A549 (cell line): Measurements from ENCODE around the gene IBSP. TPM values are rescaled to one million over a fixed set of nuclear protein-coding genes. Genes with fewer than 3 reads are reported as not detected.

ENCODE experiments used
- ATAC-seq, 2 experiments: fragments of 200-7000 bp in 1 of 2; fragments of >200 bp in 1 of 2; cut with Nextera tagmentation in 1 of 2; cut with Tn5 transposase in 1 of 2; 3 replicates each; pipeline versions ENCODE4 v1.8.0 to v1.9.1; 2018 to 2020; ENCODE audit warnings: mild to moderate bottlenecking in 1 of 2, moderate library complexity in 1 of 2
- CTCF ChIA-PET: fragments of 300-600 bp; sonication (Branson Sonifier 250); formaldehyde crosslinking; extraction: SDS; loops from one replicate; lab custom pipeline; 2021; ENCODE audit warnings: antibody characterized with exemption, inconsistent platforms; lab: Yijun Ruan, JAX
- POLR2A ChIA-PET: fragments of 350-600 bp; formaldehyde crosslinking; extraction: SDS; loops from one replicate; lab custom pipeline; 2021; ENCODE audit warnings: antibody characterized with exemption, inconsistent platforms; lab: Yijun Ruan, JAX
- DNase-seq, 2 experiments: peaks; one replicate each; pipeline versions ENCODE4 v3.0.0 to v3.0.0-alpha.2; 2011 to 2016; ENCODE audit warnings: low read depth in 1 of 2, low spot score in 1 of 2
- FAIRE-seq: peaks from 2 replicates; lab custom pipeline; 2011; peaks lifted over from hg19 to GRCh38; lab: Jason Lieb, UNC
- H3K27ac ChIP-seq, 2 experiments: fragments of >200 bp; sonication (Bioruptor Twin); formaldehyde crosslinking; 3 replicates each; pipeline ENCODE4 v1.5.1; 2016 to 2017
- H3K4me1 ChIP-seq: fragments of >200 bp; sonication (Bioruptor Twin); formaldehyde crosslinking; 3 replicates; pipeline ENCODE4 v1.6.1; 2016
- H3K4me2 ChIP-seq: fragments of >200 bp; sonication (Bioruptor Twin); formaldehyde crosslinking; 3 replicates; pipeline ENCODE4 v1.6.1; 2016
- H3K4me3 ChIP-seq: fragments of >200 bp; sonication (Bioruptor Twin); formaldehyde crosslinking; 3 replicates; pipeline ENCODE4 v1.5.1; 2016
- H3K9me3 ChIP-seq: fragments of >200 bp; sonication (Bioruptor Twin); formaldehyde crosslinking; 3 replicates; pipeline ENCODE4 v1.6.1; 2016
- BHLHE40 ChIP-seq: IDR thresholded peaks from 2 replicates; pipeline ENCODE4 v1.6.1; 2012; ENCODE audit warnings: low read depth, low read length, inconsistent platforms
- CBX2 ChIP-seq: fragments of 200-600 bp; sonication (generic); IDR thresholded peaks from 2 replicates; pipeline ENCODE4 v1.6.1; 2016; ENCODE audit warnings: low read depth, mild to moderate bottlenecking, borderline replicate concordance
- CBX8 ChIP-seq: fragments of 200-600 bp; sonication (generic); IDR thresholded peaks from 2 replicates; pipeline ENCODE4 v1.6.1; 2016
- CEBPB ChIP-seq, 2 experiments: fragments of >200 bp in 1 of 2; sonication (Bioruptor Twin) in 1 of 2; formaldehyde crosslinking in 1 of 2; IDR thresholded peaks; 2 replicates each; pipeline ENCODE4 v1.6.1; 2012 to 2016
- EHF ChIP-seq: fragments of 250-450 bp; sonication (Bioruptor Pico); IDR thresholded peaks from 2 replicates; pipeline ENCODE4 v1.5.0; 2020; ENCODE audit warnings: mild to moderate bottlenecking
- EP300 ChIP-seq, 2 experiments: fragments of >200 bp; sonication (Bioruptor Twin); formaldehyde crosslinking; IDR thresholded peaks; 2 replicates in 1 of 2; 3 replicates in 1 of 2; pipeline ENCODE4 v1.6.1; 2016 to 2017
- FOSB ChIP-seq: fragments of 250-450 bp; sonication (Bioruptor Pico); IDR thresholded peaks from 2 replicates; pipeline ENCODE4 v1.5.0; 2020; ENCODE audit warnings: mild to moderate bottlenecking, moderate library complexity
- HDAC2 ChIP-seq: fragments of 200-600 bp; sonication (generic); IDR thresholded peaks from 2 replicates; pipeline ENCODE4 v1.6.1; 2016
- HOXA7 ChIP-seq: fragments of 250-450 bp; sonication (Bioruptor Pico); IDR thresholded peaks from 2 replicates; pipeline ENCODE4 v1.5.0; 2020; ENCODE audit warnings: mild to moderate bottlenecking, moderate library complexity
- HOXB13 ChIP-seq: fragments of 250-450 bp; sonication (Bioruptor Pico); IDR thresholded peaks from 2 replicates; pipeline ENCODE4 v1.5.0; 2020; ENCODE audit warnings: low read depth, mild to moderate bottlenecking, moderate library complexity
- HOXB5 ChIP-seq: fragments of 250-450 bp; sonication (Bioruptor Pico); IDR thresholded peaks from 2 replicates; pipeline ENCODE4 v1.5.0; 2020; ENCODE audit warnings: mild to moderate bottlenecking, moderate library complexity
- JUN ChIP-seq, 2 experiments: fragments of >200 bp; sonication (Bioruptor Twin); formaldehyde crosslinking; IDR thresholded peaks; 2 replicates in 1 of 2; 3 replicates in 1 of 2; pipeline ENCODE4 v1.6.1; 2016 to 2017
- JUNB ChIP-seq: fragments of >200 bp; sonication (Bioruptor Twin); formaldehyde crosslinking; IDR thresholded peaks from 2 replicates; pipeline ENCODE4 v1.6.1; 2016
- KDM1A ChIP-seq: fragments of 200-600 bp; sonication (generic); IDR thresholded peaks from 2 replicates; pipeline ENCODE4 v1.6.1; 2016; ENCODE audit warnings: low read depth, mild to moderate bottlenecking
- MAFK ChIP-seq: fragments of 450-650 bp; IDR thresholded peaks from 2 replicates; pipeline ENCODE4 v1.6.1; 2014; ENCODE audit not compliant: partially characterized antibody
- MAX ChIP-seq: IDR thresholded peaks from 2 replicates; pipeline ENCODE4 v1.6.1; 2012
- MYC ChIP-seq: IDR thresholded peaks from 2 replicates; pipeline ENCODE4 v1.6.1; 2012; ENCODE audit warnings: mild to moderate bottlenecking, inconsistent platforms, low read length, improper control_type of control experiment, borderline replicate concordance
- PBX3 ChIP-seq: IDR thresholded peaks from 2 replicates; pipeline ENCODE4 v1.6.1; 2012
- PHF8 ChIP-seq: fragments of 200-600 bp; sonication (generic); IDR thresholded peaks from 2 replicates; pipeline ENCODE4 v1.6.1; 2016; ENCODE audit warnings: low read depth, mild to moderate bottlenecking, antibody characterized with exemption, moderate library complexity, borderline replicate concordance
- POLR2AphosphoS2 ChIP-seq: conservative IDR thresholded peaks from 2 replicates; pipeline ENCODE4 v1.6.1; 2012; ENCODE audit warnings: low read length, improper control_type of control experiment, inconsistent platforms
- RAD21 ChIP-seq, 2 experiments: fragments of >200 bp in 1 of 2; sonication (Bioruptor Twin) in 1 of 2; formaldehyde crosslinking in 1 of 2; IDR thresholded peaks in 1 of 2; conservative IDR thresholded peaks in 1 of 2; 2 replicates in 1 of 2; 3 replicates in 1 of 2; pipeline ENCODE4 v1.6.1; 2012 to 2018; ENCODE audit warnings: inconsistent platforms in 1 of 2
- RARB ChIP-seq: fragments of 250-450 bp; sonication (Bioruptor Pico); IDR thresholded peaks from 2 replicates; pipeline ENCODE4 v1.8.0; 2021; ENCODE audit warnings: mild to moderate bottlenecking, moderate library complexity
- REST ChIP-seq: fragments of 200-600 bp; sonication (generic); IDR thresholded peaks from 2 replicates; pipeline ENCODE4 v1.6.1; 2016; ENCODE audit warnings: antibody characterized with exemption, mild to moderate bottlenecking, moderate library complexity
- SREBF2 ChIP-seq: fragments of 450-650 bp; IDR thresholded peaks from 2 replicates; pipeline ENCODE4 v1.6.1; 2014; ENCODE audit warnings: mild to moderate bottlenecking, moderate library complexity
- TFCP2L1 ChIP-seq: fragments of 250-450 bp; sonication (Bioruptor Pico); IDR thresholded peaks from 2 replicates; pipeline ENCODE4 v1.5.0; 2021; ENCODE audit warnings: mild to moderate bottlenecking
- TP53 ChIP-seq: fragments of 250-450 bp; sonication (Bioruptor Pico); IDR thresholded peaks from 2 replicates; pipeline ENCODE4 v1.5.0; 2021; ENCODE audit warnings: mild to moderate bottlenecking, moderate library complexity
- ZC3H11A ChIP-seq: fragments of 450-650 bp; IDR thresholded peaks from 2 replicates; pipeline ENCODE4 v1.6.1; 2014; ENCODE audit warnings: antibody characterized with exemption, mild to moderate bottlenecking
- ZSCAN20 ChIP-seq: fragments of 250-450 bp; sonication (Bioruptor Pico); IDR thresholded peaks from 2 replicates; pipeline ENCODE4 v1.8.0; 2022; ENCODE audit warnings: mild to moderate bottlenecking, moderate library complexity
- WGBS: methylation state at CpG from one replicate; pipeline ENCODE4 v1.1.6; 2017; ENCODE audit errors: missing lambda C conversion rate; 5-methylcytosine and 5-hydroxymethylcytosine counted together
- polyA plus RNA-seq, 4 experiments: library from polyadenylated mRNA; depleted of rRNA in 3 of 4; stranded (reverse); fragments of >200 nt; fragmentation: RNase III in 1 of 4; extraction: RNeasy Plus Mini Kit Qiagen cat#74134 plus additional on column Dnase treatment in 1 of 4; gene quantifications; 2 replicates in 3 of 4; 3 replicates in 1 of 4; pipeline ENCODE4 v1.2.3, GENCODE V29; 2011 to 2017
- TF ChIP-seq, protein P1 (sequence below): fragments of >200 bp; sonication (Bioruptor Twin); formaldehyde crosslinking; IDR thresholded peaks from 3 replicates; pipeline ENCODE4 v1.5.1; 2016
- TF ChIP-seq, protein P2 (sequence below): fragments of >200 bp; sonication (Bioruptor Twin); formaldehyde crosslinking; IDR thresholded peaks from 2 replicates; pipeline ENCODE4 v1.6.1; 2016

The IBSP gene
- polyA plus RNA-seq, 2 of the 4 experiments (the other 2 are of a cell fraction) = not detected

DNA sequence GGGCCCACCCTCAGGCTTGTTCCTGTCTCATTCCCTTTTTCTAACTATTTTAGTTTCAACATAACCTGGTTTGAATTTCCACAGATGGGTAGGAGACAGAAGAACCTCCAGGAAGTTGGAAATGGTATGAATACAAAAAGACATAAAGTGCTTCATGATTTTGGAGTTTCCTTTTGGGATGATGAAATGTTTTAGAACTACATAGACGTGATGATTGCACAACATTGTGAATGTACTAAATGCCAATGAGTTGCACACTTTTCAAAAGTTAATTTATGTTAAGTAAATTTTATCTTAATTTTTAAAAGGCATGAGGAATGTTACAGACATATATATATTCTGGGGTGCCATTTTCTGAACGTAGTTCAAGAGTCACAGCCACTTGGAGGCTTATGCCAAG, 41.1 kb upstream of the IBSP start (continued):
- TF ChIP-seq, protein P1, sequence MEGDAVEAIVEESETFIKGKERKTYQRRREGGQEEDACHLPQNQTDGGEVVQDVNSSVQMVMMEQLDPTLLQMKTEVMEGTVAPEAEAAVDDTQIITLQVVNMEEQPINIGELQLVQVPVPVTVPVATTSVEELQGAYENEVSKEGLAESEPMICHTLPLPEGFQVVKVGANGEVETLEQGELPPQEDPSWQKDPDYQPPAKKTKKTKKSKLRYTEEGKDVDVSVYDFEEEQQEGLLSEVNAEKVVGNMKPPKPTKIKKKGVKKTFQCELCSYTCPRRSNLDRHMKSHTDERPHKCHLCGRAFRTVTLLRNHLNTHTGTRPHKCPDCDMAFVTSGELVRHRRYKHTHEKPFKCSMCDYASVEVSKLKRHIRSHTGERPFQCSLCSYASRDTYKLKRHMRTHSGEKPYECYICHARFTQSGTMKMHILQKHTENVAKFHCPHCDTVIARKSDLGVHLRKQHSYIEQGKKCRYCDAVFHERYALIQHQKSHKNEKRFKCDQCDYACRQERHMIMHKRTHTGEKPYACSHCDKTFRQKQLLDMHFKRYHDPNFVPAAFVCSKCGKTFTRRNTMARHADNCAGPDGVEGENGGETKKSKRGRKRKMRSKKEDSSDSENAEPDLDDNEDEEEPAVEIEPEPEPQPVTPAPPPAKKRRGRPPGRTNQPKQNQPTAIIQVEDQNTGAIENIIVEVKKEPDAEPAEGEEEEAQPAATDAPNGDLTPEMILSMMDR = no peak
- TF ChIP-seq HOXB13 (CRISPR knock-in tag) (no peak), EHF (CRISPR knock-in tag) (no peak), EP300 (IDR thresholded peaks at IDR 0.05) (no peak), TFCP2L1 (CRISPR knock-in tag) (no peak)

- H3K27ac ChIP-seq = no peak overlapping the region
- FAIRE-seq = no peak
- H3K4me3 ChIP-seq = no peak overlapping the region
- CTCF ChIA-PET = no interaction called here
- WGBS = 48% methylated on average over 3 of the region's 3 CpGs
- no peaks in the 10 kb centered on the region for H3K9me3 ChIP-seq
- H3K4me2 ChIP-seq = no peak overlapping the region
- no peaks in the 10 kb centered on the region for H3K4me1 ChIP-seq
- ATAC-seq = no peak
- no peak for DNase-seq
- POLR2A ChIA-PET = no interaction called here
- TF ChIP-seq MAFK (no peak), POLR2AphosphoS2 (no peak), PHF8 (no peak), KDM1A (no peak), HOXA7 (CRISPR knock-in tag) (no peak), HOXB13 (CRISPR knock-in tag) (no peak), MAX (no peak), TFCP2L1 (CRISPR knock-in tag) (no peak)
Observed at GRCh38 chr4:87762311-87762710, 37.0 kb upstream of the IBSP start.

- WGBS = 54% methylated on average over 2 of the region's 2 CpGs
Observed at GRCh38 chr4:87781569-87781968, 17.8 kb upstream of the IBSP start.

More at GRCh38 chr4:87781569-87781968, 17.8 kb upstream of the IBSP start:
- DNase-seq (no peak), FAIRE-seq (no peak), ATAC-seq (no peak)
- Histone ChIP-seq H3K4me3 (no peak overlapping the region), H3K4me1 (no peaks in the 10 kb centered on the region), H3K27ac (no peak overlapping the region), H3K9me3 (no peaks in the 10 kb centered on the region), H3K4me2 (no peak overlapping the region)
- ChIA-PET CTCF (no interaction called here), POLR2A (no interaction called here)
- TF ChIP-seq FOSB (CRISPR knock-in tag) = no peak
- TF ChIP-seq JUNB = no peak
- TF ChIP-seq BHLHE40 = no peak
- no peak for TF ChIP-seq RARB
- no peak for TF ChIP-seq CEBPB (IDR thresholded peaks at IDR 0.05)
- no peak for TF ChIP-seq HOXB5
- no peak for TF ChIP-seq CBX8
- no peak for TF ChIP-seq ZSCAN20 (CRISPR knock-in tag)
- no peak for TF ChIP-seq RAD21 (conservative IDR thresholded peaks at IDR 0.05 in 1 of 2, IDR thresholded peaks at IDR 0.05 in 1 of 2)
- TF ChIP-seq REST = no peak
- TF ChIP-seq KDM1A = no peak
- TF ChIP-seq SREBF2 = no peak
- TF ChIP-seq CBX2 = no peak
- TF ChIP-seq ZC3H11A = no peak
- TF ChIP-seq HDAC2 = no peak
- no peak for TF ChIP-seq PBX3
- no peak for TF ChIP-seq TP53 (CRISPR knock-in tag)
- TF ChIP-seq, protein P2, sequence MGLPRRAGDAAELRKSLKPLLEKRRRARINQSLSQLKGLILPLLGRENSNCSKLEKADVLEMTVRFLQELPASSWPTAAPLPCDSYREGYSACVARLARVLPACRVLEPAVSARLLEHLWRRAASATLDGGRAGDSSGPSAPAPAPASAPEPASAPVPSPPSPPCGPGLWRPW = no peak
- no peak for TF ChIP-seq JUN (IDR thresholded peaks at IDR 0.05)
- TF ChIP-seq MYC = no peak
